Epithelial cell of prostate (primary cell): Measurements from ENCODE around the gene TEAD1.
A peak's percentile ranks its signal among the peaks of the same experiment; 100 is the strongest.

ENCODE experiments used
- DNase-seq: peaks from one replicate; pipeline ENCODE4 v3.0.0-alpha.2; 2011; ENCODE audit warnings: low read depth, low spot score
- H3K27ac ChIP-seq: fragments of 450-650 bp; 2 replicates; pipeline ENCODE4 v1.5.1; 2017; ENCODE audit warnings: mild to moderate bottlenecking

Gene TEAD1

GRCh38 chr11:12684816-12685215 lies 10.6 kb downstream of the TEAD1 start:
- no peak for DNase-seq
- peak overlapping the region; percentile 69 for H3K27ac ChIP-seq

GRCh38 chr11:12685229-12685628 lies 11.0 kb downstream of the TEAD1 start:
- H3K27ac ChIP-seq, result peak overlapping the region; percentile 69
- no peak for DNase-seq

GRCh38 chr11:12686246-12687060 lies 12.2 kb downstream of the TEAD1 start:
- H3K27ac ChIP-seq, result peak overlapping the region; percentile 69
- DNase-seq, result no peak

GRCh38 chr11:12687216-12687623 lies 13.0 kb downstream of the TEAD1 start:
- H3K27ac ChIP-seq, result peak overlapping the region; percentile 69
- no peak for DNase-seq

- DNase-seq, result no peak
- H3K27ac ChIP-seq, result peak overlapping the region; percentile 69
These were observed 13.5 kb downstream of the TEAD1 start for GRCh38 chr11:12687740-12688139.

- no peak for DNase-seq
- no peak overlapping the region for H3K27ac ChIP-seq
These were observed 15.0 kb downstream of the TEAD1 start for GRCh38 chr11:12689029-12689755.

GRCh38 chr11:12690663-12691062 lies 16.4 kb downstream of the TEAD1 start:
- H3K27ac ChIP-seq, result peak overlapping the region; percentile 99
- DNase-seq, result no peak

GRCh38 chr11:12691473-12691872 lies 17.3 kb downstream of the TEAD1 start:
- no peak for DNase-seq
- peak overlapping the region; percentile 99 for H3K27ac ChIP-seq

GRCh38 chr11:12692229-12693075 lies 18.2 kb downstream of the TEAD1 start:
- DNase-seq, result no peak
- H3K27ac ChIP-seq, result peak overlapping the region; percentile 99

- H3K27ac ChIP-seq, result peak overlapping the region; percentile 99
- no peak for DNase-seq
These were observed 18.9 kb downstream of the TEAD1 start for GRCh38 chr11:12693094-12693478.

GRCh38 chr11:12693479-12694182 lies 19.4 kb downstream of the TEAD1 start:
- H3K27ac ChIP-seq, result peak overlapping the region; percentile 99
- peak; percentile 97 for DNase-seq

- peak overlapping the region; percentile 99 for H3K27ac ChIP-seq
These were observed 19.9 kb downstream of the TEAD1 start for GRCh38 chr11:12694183-12694531.

GRCh38 chr11:12695221-12695794 lies 21.1 kb downstream of the TEAD1 start:
- DNase-seq, result no peak
- H3K27ac ChIP-seq, result peak overlapping the region; percentile 99

More at GRCh38 chr11:12694183-12694531, 19.9 kb downstream of the TEAD1 start:
- DNase-seq, result no peak

GRCh38 chr11:12695873-12696272 lies 21.7 kb downstream of the TEAD1 start:
- DNase-seq, result no peak
- peak overlapping the region; percentile 99 for H3K27ac ChIP-seq

- H3K27ac ChIP-seq, result peak overlapping the region; percentile 99
- peak; percentile 56 for DNase-seq
These were observed 22.8 kb downstream of the TEAD1 start for GRCh38 chr11:12696911-12697581.

GRCh38 chr11:12698048-12698447 lies 23.8 kb downstream of the TEAD1 start:
- H3K27ac ChIP-seq, result peak overlapping the region; percentile 99
- DNase-seq, result no peak

- H3K27ac ChIP-seq, result no peak overlapping the region
- no peak for DNase-seq
These were observed 27.8 kb downstream of the TEAD1 start for GRCh38 chr11:12701811-12702592.

- peak overlapping the region; percentile 35 for H3K27ac ChIP-seq
- DNase-seq, result no peak
These were observed 28.8 kb downstream of the TEAD1 start for GRCh38 chr11:12702999-12703453.
